NCI-H1436 treated with DMSO at 0.1 percent for 48 hours (cell line): ENCODE data around the gene PPP1R3G.
"Not testable (repeated sequence)": the region's sequence is repeated elsewhere in the genome, so short reads cannot be mapped to it uniquely, and the experiment has no call there.

Experiments
- DNase-seq: peaks from one replicate; lab custom pipeline; 2025; lab: John Stamatoyannopoulos, UW

Gene PPP1R3G

GRCh38 chr6:5120011-5120410, 34.9 kb downstream of the PPP1R3G start:
- no peak for DNase-seq

GRCh38 chr6:5120543-5120942, 35.4 kb downstream of the PPP1R3G start:
- not testable (repeated sequence) for DNase-seq

GRCh38 chr6:5121479-5121878, 36.3 kb downstream of the PPP1R3G start:
- no peak for DNase-seq

- no peak for DNase-seq
Observed at GRCh38 chr6:5121956-5122355, 36.8 kb downstream of the PPP1R3G start.

- no peak for DNase-seq
Observed at GRCh38 chr6:5122504-5123112, 37.5 kb downstream of the PPP1R3G start.

- no peak for DNase-seq
Observed at GRCh38 chr6:5123296-5124143, 38.4 kb downstream of the PPP1R3G start.

GRCh38 chr6:5124526-5124925, 39.4 kb downstream of the PPP1R3G start:
- DNase-seq, result no peak

- no peak for DNase-seq
Observed at GRCh38 chr6:5125152-5126006, 40.2 kb downstream of the PPP1R3G start.

- no peak for DNase-seq
Observed at GRCh38 chr6:5126214-5126613, 41.1 kb downstream of the PPP1R3G start.

GRCh38 chr6:5127106-5127687, 42.1 kb downstream of the PPP1R3G start:
- DNase-seq, result no peak

GRCh38 chr6:5128351-5128750, 43.2 kb downstream of the PPP1R3G start:
- DNase-seq, result no peak

GRCh38 chr6:5130135-5130866, 45.2 kb downstream of the PPP1R3G start:
- DNase-seq, result no peak

GRCh38 chr6:5132731-5133130, 47.6 kb downstream of the PPP1R3G start:
- DNase-seq, result no peak

GRCh38 chr6:5133943-5134342, 48.8 kb downstream of the PPP1R3G start:
- DNase-seq, result no peak

- no peak for DNase-seq
Observed at GRCh38 chr6:5135788-5136376, 50.7 kb downstream of the PPP1R3G start.

GRCh38 chr6:5136851-5137250, 51.7 kb downstream of the PPP1R3G start:
- no peak for DNase-seq
